HepG2 (cell line): ENCODE measurements around the gene DNAJC30. TPM values are rescaled to one million over a fixed set of nuclear protein-coding genes. Genes with fewer than 3 reads are reported as not detected.

ENCODE experiments used
- ATAC-seq: fragments of 200-7000 bp; cut with Tn5 transposase; 3 replicates; pipeline ENCODE4 v1.9.1; 2020; ENCODE audit warnings: mild to moderate bottlenecking, moderate library complexity
- BruUV-seq: library from RNA; stranded (reverse); fragments of 400-500 nt; replicated peaks from 2 replicates; lab custom pipeline; 2021; lab: Mats Ljungman, UMichigan
- CTCF ChIA-PET: fragments of 300-600 bp; formaldehyde crosslinking; extraction: SDS; loops from one replicate; lab custom pipeline; 2021; ENCODE audit warnings: low total read pairs, inconsistent platforms, low intra/inter-chr PET ratio; lab: Yijun Ruan, JAX
- POLR2A ChIA-PET: fragments of 350-600 bp; sonication (Branson Sonifier 250); formaldehyde crosslinking; loops from one replicate; lab custom pipeline; 2020; ENCODE audit warnings: antibody characterized with exemption, inconsistent platforms; lab: Yijun Ruan, JAX
- DNase-seq: peaks from one replicate; pipeline ENCODE4 v3.0.0-alpha.2; 2015; ENCODE audit warnings: low spot score
- FAIRE-seq: peaks from 3 replicates; lab custom pipeline; 2011; peaks lifted over from hg19 to GRCh38; lab: Jason Lieb, UNC
- H2AFZ ChIP-seq: one replicate; pipeline ENCODE4 v1.6.1; 2011; ENCODE audit warnings: low read length, inconsistent platforms
- H3K27ac ChIP-seq: fragments of 300-600 bp; 3 replicates; pipeline ENCODE4 v1.8.0; 2011; ENCODE audit warnings: mixed run types, mild to moderate bottlenecking, mixed read lengths, low read length, inconsistent platforms; ENCODE audit not compliant: insufficient read depth; ENCODE audit errors: extremely low read length
- H3K27me3 ChIP-seq, 2 experiments: fragments of 200-600 bp in 1 of 2; 2 replicates in 1 of 2; 3 replicates in 1 of 2; pipeline versions ENCODE4 v1.6.0 to v1.8.0; 2011; ENCODE audit warnings: low read length in 2 of 2, mild to moderate bottlenecking in 2 of 2, moderate library complexity in 2 of 2, inconsistent platforms in 1 of 2; ENCODE audit not compliant: insufficient read depth in 2 of 2, control insufficient read depth in 1 of 2
- H3K36me3 ChIP-seq, 2 experiments: fragments of 200-600 bp in 1 of 2; replicated peaks in 1 of 2; 2 replicates in 1 of 2; 3 replicates in 1 of 2; pipeline versions ENCODE4 v1.5.1 to v1.8.0; 2011; ENCODE audit warnings: low read length in 2 of 2, inconsistent platforms in 1 of 2; ENCODE audit not compliant: insufficient read depth in 2 of 2, control insufficient read depth in 1 of 2
- H3K4me1 ChIP-seq: 2 replicates; pipeline ENCODE4 v1.5.1; 2012; ENCODE audit warnings: low read length, inconsistent platforms; ENCODE audit not compliant: insufficient read depth
- H3K4me2 ChIP-seq: 2 replicates; pipeline ENCODE4 v1.6.0; 2011; ENCODE audit warnings: low read depth, low read length, inconsistent platforms
- H3K4me3 ChIP-seq, 3 experiments: fragments of 200-600 bp in 1 of 3; sonication (generic), shearing (Covaris generic) in 1 of 3; replicated peaks in 1 of 3; 2 replicates each; pipeline ENCODE4 v1.5.1; 2011 to 2016; ENCODE audit warnings: low read length in 3 of 3, inconsistent platforms in 2 of 3, low read depth in 2 of 3, mild to moderate bottlenecking in 2 of 3, control low read depth in 1 of 3, mixed read lengths in 1 of 3; ENCODE audit not compliant: insufficient read depth in 1 of 3
- H3K79me2 ChIP-seq: one replicate; pipeline ENCODE4 v1.6.1; 2011; ENCODE audit warnings: low read length, inconsistent platforms; ENCODE audit not compliant: insufficient read depth
- H3K9ac ChIP-seq: 2 replicates; pipeline ENCODE4 v1.6.0; 2011; ENCODE audit warnings: mild to moderate bottlenecking, low read depth, low read length, inconsistent platforms; ENCODE audit not compliant: insufficient read depth
- H3K9me3 ChIP-seq: 2 replicates; pipeline ENCODE4 v1.5.1; 2012; ENCODE audit warnings: mild to moderate bottlenecking, low read length
- H4K20me1 ChIP-seq: 2 replicates; pipeline ENCODE4 v1.6.0; 2011; ENCODE audit warnings: inconsistent platforms, mild to moderate bottlenecking, low read length, moderate library complexity; ENCODE audit not compliant: insufficient read depth
- ATF7-NPFF ChIP-seq: sonication (generic); formaldehyde crosslinking; IDR thresholded peaks from 2 replicates; pipeline ENCODE4 v1.8.1; 2023; ENCODE audit warnings: mild to moderate bottlenecking, low read depth, missing genetic modification reagents, moderate library complexity
- CCAR2 ChIP-seq: fragments of 200-400 bp; formaldehyde crosslinking; optimal IDR thresholded peaks from 2 replicates; pipeline ENCODE3; 2018; ENCODE audit warnings: low read depth, mild to moderate bottlenecking, low read length, moderate library complexity
- KLF11 ChIP-seq: IDR thresholded peaks from 2 replicates; pipeline ENCODE4 v1.6.1; 2016; ENCODE audit warnings: missing compliant biosample characterization
- MXD4 ChIP-seq: IDR thresholded peaks from 2 replicates; pipeline ENCODE4 v1.6.1; 2016; ENCODE audit warnings: mild to moderate bottlenecking, missing biosample characterization, missing genetic modification reagents
- NR2C2 ChIP-seq: sonication (generic); formaldehyde crosslinking; IDR thresholded peaks from 2 replicates; pipeline ENCODE4 v1.4.0; 2020; ENCODE audit warnings: missing genetic modification reagents, mild to moderate bottlenecking, moderate library complexity, borderline replicate concordance
- PPARG ChIP-seq: conservative IDR thresholded peaks from 2 replicates; pipeline ENCODE4 v1.6.1; 2016; ENCODE audit warnings: missing biosample characterization, missing genetic modification reagents
- RARG ChIP-seq: sonication (generic); formaldehyde crosslinking; IDR thresholded peaks from 2 replicates; pipeline ENCODE4 v1.4.0; 2020; ENCODE audit warnings: low read depth, mild to moderate bottlenecking, missing genetic modification reagents
- RNF2 ChIP-seq: fragments of 450-650 bp; conservative IDR thresholded peaks from 2 replicates; pipeline ENCODE4 v1.6.1; 2016; ENCODE audit warnings: low read depth
- ZFYVE20 ChIP-seq: sonication (generic); formaldehyde crosslinking; IDR thresholded peaks from 2 replicates; pipeline ENCODE4 v1.8.0; 2023; ENCODE audit warnings: low read depth, mild to moderate bottlenecking, moderate library complexity, missing genetic modification reagents, borderline replicate concordance
- ZKSCAN5 ChIP-seq: sonication (generic); formaldehyde crosslinking; IDR thresholded peaks from 2 replicates; pipeline ENCODE4 v1.5.1; 2020; ENCODE audit warnings: mild to moderate bottlenecking, missing genetic modification reagents
- ZMAT3 ChIP-seq: sonication (generic); formaldehyde crosslinking; conservative IDR thresholded peaks from 2 replicates; pipeline ENCODE4 v1.7.0; 2021; ENCODE audit warnings: missing genetic modification reagents
- ZNF136 ChIP-seq: sonication (generic); formaldehyde crosslinking; IDR thresholded peaks from 2 replicates; pipeline ENCODE4 v1.8.1; 2022; ENCODE audit warnings: low read depth, mild to moderate bottlenecking, moderate library complexity, missing genetic modification reagents
- ZNF205 ChIP-seq: IDR thresholded peaks from 2 replicates; pipeline ENCODE4 v1.6.1; 2018; ENCODE audit warnings: missing biosample characterization, missing genetic modification reagents
- ZNF451 ChIP-seq: sonication (generic); formaldehyde crosslinking; IDR thresholded peaks from 2 replicates; pipeline ENCODE4 v1.5.0; 2020; ENCODE audit warnings: mild to moderate bottlenecking, missing genetic modification reagents
- ZNF772 ChIP-seq: sonication (generic); formaldehyde crosslinking; IDR thresholded peaks from 2 replicates; pipeline ENCODE4 v1.5.0; 2020; ENCODE audit warnings: mild to moderate bottlenecking, missing genetic modification reagents
- ZNF891 ChIP-seq: sonication (generic); formaldehyde crosslinking; IDR thresholded peaks from 2 replicates; pipeline ENCODE4 v1.5.0; 2020; ENCODE audit warnings: mild to moderate bottlenecking, missing genetic modification reagents
- WGBS: methylation state at CpG from one replicate; pipeline ENCODE4 v1.1.6; 2017; ENCODE audit warnings: low lambda C conversion rate; 5-methylcytosine and 5-hydroxymethylcytosine counted together
- in situ Hi-C: cut with HindIII; loops from 2 replicates; pipeline ENCODE4 v1.10.0; 2017; ENCODE audit warnings: low pct_unique_long_range_greater_than_20kb; ENCODE audit not compliant: extremely low pct_ligation_motif_present
- intact Hi-C: fragments of 100-400 bp; cut with micrococcal nuclease; formaldehyde crosslinking; loops from one replicate; pipeline ENCODE4 v1.10.0; 2022; ENCODE audit not compliant: unreplicated experiment
- polyA plus RNA-seq, 8 experiments: library from polyadenylated mRNA; depleted of rRNA in 3 of 8; stranded (reverse) in 7 of 8; unstranded in 1 of 8; fragments of >200 nt; fragmentation: Illumina TruSeq in 4 of 8; extraction: Trizol in 4 of 8; gene quantifications; 2 replicates each; pipeline versions ENCODE4 v1.2.1 to v1.2.3, GENCODE V29; 2011 to 2016; ENCODE audit warnings: low read depth in 4 of 8, missing spikeins in 1 of 8, mixed read lengths in 1 of 8; ENCODE audit not compliant: insufficient read depth in 1 of 8
- total RNA-seq, 5 experiments: library from RNA; depleted of rRNA; stranded (reverse); fragments of >200 nt; fragmentation: Illumina TruSeq; extraction: Trizol; gene quantifications; 2 replicates each; pipeline ENCODE4 v1.2.3, GENCODE V29; 2016; ENCODE audit warnings: low read depth in 1 of 5
- TF ChIP-seq, protein P1 (sequence below): IDR thresholded peaks from 2 replicates; pipeline ENCODE4 v1.6.1; 2016; ENCODE audit warnings: mild to moderate bottlenecking
- TF ChIP-seq, protein P2 (sequence below): sonication (generic); formaldehyde crosslinking; IDR thresholded peaks from 2 replicates; pipeline ENCODE4 v1.4.0; 2020; ENCODE audit warnings: missing genetic modification reagents
- TF ChIP-seq, protein P3 (sequence below): IDR thresholded peaks from 2 replicates; pipeline ENCODE4 v1.6.1; 2016; ENCODE audit warnings: missing compliant biosample characterization, missing genetic modification reagents, borderline replicate concordance

Gene DNAJC30
- total and polyA plus RNA-seq, 2 of the 13 experiments (the other 11 are each of a cell fraction or from before 2014, with no cell fraction given) = 3.3 to 3.8 TPM

GRCh38 chr7:73680501-73680900 is 2.8 kb downstream of the DNAJC30 start (continued):
- no peak for TF ChIP-seq ZNF772 (CRISPR knock-in tag)
- TF ChIP-seq ZKSCAN5 = no peak
- TF ChIP-seq, protein P1, sequence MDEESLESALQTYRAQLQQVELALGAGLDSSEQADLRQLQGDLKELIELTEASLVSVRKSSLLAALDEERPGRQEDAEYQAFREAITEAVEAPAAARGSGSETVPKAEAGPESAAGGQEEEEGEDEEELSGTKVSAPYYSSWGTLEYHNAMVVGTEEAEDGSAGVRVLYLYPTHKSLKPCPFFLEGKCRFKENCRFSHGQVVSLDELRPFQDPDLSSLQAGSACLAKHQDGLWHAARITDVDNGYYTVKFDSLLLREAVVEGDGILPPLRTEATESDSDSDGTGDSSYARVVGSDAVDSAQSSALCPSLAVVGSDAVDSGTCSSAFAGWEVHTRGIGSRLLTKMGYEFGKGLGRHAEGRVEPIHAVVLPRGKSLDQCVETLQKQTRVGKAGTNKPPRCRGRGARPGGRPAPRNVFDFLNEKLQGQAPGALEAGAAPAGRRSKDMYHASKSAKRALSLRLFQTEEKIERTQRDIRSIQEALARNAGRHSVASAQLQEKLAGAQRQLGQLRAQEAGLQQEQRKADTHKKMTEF = no peak
- TF ChIP-seq MXD4 (CRISPR knock-in tag) = no peak
- no peak for TF ChIP-seq NR2C2 (CRISPR knock-in tag)
- TF ChIP-seq, protein P2, sequence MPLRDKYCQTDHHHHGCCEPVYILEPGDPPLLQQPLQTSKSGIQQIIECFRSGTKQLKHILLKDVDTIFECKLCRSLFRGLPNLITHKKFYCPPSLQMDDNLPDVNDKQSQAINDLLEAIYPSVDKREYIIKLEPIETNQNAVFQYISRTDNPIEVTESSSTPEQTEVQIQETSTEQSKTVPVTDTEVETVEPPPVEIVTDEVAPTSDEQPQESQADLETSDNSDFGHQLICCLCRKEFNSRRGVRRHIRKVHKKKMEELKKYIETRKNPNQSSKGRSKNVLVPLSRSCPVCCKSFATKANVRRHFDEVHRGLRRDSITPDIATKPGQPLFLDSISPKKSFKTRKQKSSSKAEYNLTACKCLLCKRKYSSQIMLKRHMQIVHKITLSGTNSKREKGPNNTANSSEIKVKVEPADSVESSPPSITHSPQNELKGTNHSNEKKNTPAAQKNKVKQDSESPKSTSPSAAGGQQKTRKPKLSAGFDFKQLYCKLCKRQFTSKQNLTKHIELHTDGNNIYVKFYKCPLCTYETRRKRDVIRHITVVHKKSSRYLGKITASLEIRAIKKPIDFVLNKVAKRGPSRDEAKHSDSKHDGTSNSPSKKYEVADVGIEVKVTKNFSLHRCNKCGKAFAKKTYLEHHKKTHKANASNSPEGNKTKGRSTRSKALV (CRISPR knock-in tag) = no peak

- FAIRE-seq = no peak
- DNase-seq = no peak
- in situ Hi-C loops = no loop called here
Observed at GRCh38 chr7:73679709-73680108, 3.5 kb downstream of the DNAJC30 start.

More at GRCh38 chr7:73679709-73680108, 3.5 kb downstream of the DNAJC30 start:
- H3K4me2 ChIP-seq = no peak overlapping the region; the same call in 1 of the 2 replicates
- POLR2A ChIA-PET = interaction anchor here (1.7 kb wide), 1 partner anchor 57 kb away, joined by 4 read pairs; no protein-coding TSS in a partner anchor
- H3K79me2 ChIP-seq = peaks cover 39% of the 10 kb centered on the region
- peak overlapping the region; percentile 54 for H3K27ac ChIP-seq
- H3K4me1 ChIP-seq = peaks cover 53% of the 10 kb centered on the region
- H3K9me3 ChIP-seq = no peaks in the 10 kb centered on the region
- H3K4me3 ChIP-seq = no peak overlapping the region
- no peaks in the 10 kb centered on the region; a peak in 1 of 5 replicates for H3K27me3 ChIP-seq
- H3K9ac ChIP-seq = no peak overlapping the region
- intact Hi-C loops = loop anchor here (5.0 kb wide), 1 partner anchor 38 kb away; the partner anchor contains the start of gene STX1A
- ATAC-seq = no peak
- TF ChIP-seq, protein P3, sequence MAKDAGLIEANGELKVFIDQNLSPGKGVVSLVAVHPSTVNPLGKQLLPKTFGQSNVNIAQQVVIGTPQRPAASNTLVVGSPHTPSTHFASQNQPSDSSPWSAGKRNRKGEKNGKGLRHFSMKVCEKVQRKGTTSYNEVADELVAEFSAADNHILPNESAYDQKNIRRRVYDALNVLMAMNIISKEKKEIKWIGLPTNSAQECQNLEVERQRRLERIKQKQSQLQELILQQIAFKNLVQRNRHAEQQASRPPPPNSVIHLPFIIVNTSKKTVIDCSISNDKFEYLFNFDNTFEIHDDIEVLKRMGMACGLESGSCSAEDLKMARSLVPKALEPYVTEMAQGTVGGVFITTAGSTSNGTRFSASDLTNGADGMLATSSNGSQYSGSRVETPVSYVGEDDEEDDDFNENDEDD = no peak
- TF ChIP-seq KLF11 (CRISPR knock-in tag) (no peak), ZNF205 (CRISPR knock-in tag) (no peak), PPARG (CRISPR knock-in tag) (no peak), RNF2 (no peak), ZMAT3 (CRISPR knock-in tag) (no peak), ATF7-NPFF (no peak), ZNF891 (CRISPR knock-in tag) (no peak), CCAR2 (no peak), ZNF451 (CRISPR knock-in tag) (no peak), ZFYVE20 (CRISPR knock-in tag) (no peak), ZNF136 (no peak), RARG (CRISPR knock-in tag) (no peak)
- TF ChIP-seq, all 625 proteins: peak for 0
- 100% methylated on average over 2 of the region's 2 CpGs for WGBS
- no peaks in the 10 kb centered on the region for H3K36me3 ChIP-seq
- BruUV-seq = no TSS peak
- no peaks in the 10 kb centered on the region for H4K20me1 ChIP-seq
- H2AFZ ChIP-seq = no peak overlapping the region
- CTCF ChIA-PET = no interaction called here
